HG02973 (cell line): Measurements from ENCODE around the gene PRTFDC1.
"Not testable (repeated sequence)": the region's sequence is repeated elsewhere in the genome, so short reads cannot be mapped to it uniquely, and the experiment has no call there.

Source experiments
- ATAC-seq: cut with Tn5 transposase; IDR thresholded peaks from one replicate; pipeline ENCODE4 v1.9.1; 2021; ENCODE audit warnings: moderate library complexity; ENCODE audit not compliant: unreplicated experiment

The PRTFDC1 gene, protein sequence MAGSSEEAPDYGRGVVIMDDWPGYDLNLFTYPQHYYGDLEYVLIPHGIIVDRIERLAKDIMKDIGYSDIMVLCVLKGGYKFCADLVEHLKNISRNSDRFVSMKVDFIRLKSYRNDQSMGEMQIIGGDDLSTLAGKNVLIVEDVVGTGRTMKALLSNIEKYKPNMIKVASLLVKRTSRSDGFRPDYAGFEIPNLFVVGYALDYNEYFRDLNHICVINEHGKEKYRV

GRCh38 chr10:24952143-24952706, at the start of gene PRTFDC1:
Gene PRTFDC1, minus strand, starts transcription at chr10:24952606. Its CDS starts 31 bp downstream, at chr10:24952575.
- peak; percentile 16 for ATAC-seq

DNA sequence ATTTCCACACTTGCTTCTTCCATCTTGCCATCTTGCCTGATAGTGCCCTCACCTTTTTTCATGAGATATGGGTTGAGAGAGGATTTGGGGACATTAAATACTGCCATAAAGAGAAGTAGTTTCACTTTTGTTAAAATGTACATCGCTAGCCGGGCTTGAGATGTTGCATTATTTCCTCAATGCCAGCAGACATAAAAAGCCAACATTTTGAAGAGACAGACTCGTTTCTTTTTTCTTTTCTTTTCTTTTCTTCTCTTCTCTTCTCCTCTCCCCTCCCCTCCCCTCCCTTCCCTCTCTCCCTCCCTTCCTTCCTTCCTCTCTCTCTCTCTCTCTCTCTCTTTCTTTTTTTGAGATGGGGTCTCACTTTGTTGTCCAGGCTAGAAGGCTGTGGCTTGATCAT, 45.6 kb upstream of the PRTFDC1 start:
- no peak for ATAC-seq

DNA sequence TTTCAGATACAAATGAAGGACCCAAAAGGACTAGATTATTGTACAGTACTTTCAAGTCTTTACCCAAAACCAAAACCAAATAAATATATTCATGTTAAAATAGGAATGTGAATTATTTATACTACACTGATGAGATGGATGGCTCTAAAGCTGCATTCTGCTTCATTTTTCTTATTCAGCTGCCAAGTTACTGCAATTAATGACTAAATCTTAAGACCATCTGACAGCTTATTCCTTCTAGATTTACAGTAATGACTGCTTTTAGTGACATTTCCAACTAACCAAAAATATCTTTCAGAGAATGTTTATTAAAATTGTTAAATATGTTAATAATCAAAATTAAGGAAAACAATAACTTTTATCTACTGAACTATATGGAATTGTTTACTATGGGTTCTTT, 42.7 kb upstream of the PRTFDC1 start:
- no peak for ATAC-seq

GRCh38 chr10:24993237-24993958, 41.0 kb upstream of the PRTFDC1 start:
- no peak for ATAC-seq

- no peak for ATAC-seq
Measured at GRCh38 chr10:24992512-24993133, 40.2 kb upstream of the PRTFDC1 start.

DNA sequence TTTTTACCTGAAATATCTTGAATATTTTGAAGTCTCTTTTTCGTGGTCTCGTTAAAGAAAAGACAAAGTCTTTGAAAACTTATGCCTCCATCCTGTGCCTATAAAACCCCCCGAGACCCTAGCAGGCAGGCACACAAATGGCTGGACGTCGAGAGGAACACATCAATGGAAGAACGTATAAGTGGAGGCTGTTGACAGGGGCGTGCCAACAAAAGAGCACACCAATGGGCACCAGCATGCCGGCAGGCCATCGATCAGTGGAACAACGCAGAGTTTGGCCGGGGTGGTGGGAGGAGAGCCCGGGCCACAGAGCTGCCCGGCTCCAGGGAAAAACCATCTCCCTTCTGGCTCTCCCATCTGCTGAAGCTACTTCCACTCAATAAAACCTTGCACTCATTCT, 38.9 kb upstream of the PRTFDC1 start:
- ATAC-seq: no peak

GRCh38 chr10:24989867-24990266, 37.5 kb upstream of the PRTFDC1 start:
- no peak for ATAC-seq

DNA sequence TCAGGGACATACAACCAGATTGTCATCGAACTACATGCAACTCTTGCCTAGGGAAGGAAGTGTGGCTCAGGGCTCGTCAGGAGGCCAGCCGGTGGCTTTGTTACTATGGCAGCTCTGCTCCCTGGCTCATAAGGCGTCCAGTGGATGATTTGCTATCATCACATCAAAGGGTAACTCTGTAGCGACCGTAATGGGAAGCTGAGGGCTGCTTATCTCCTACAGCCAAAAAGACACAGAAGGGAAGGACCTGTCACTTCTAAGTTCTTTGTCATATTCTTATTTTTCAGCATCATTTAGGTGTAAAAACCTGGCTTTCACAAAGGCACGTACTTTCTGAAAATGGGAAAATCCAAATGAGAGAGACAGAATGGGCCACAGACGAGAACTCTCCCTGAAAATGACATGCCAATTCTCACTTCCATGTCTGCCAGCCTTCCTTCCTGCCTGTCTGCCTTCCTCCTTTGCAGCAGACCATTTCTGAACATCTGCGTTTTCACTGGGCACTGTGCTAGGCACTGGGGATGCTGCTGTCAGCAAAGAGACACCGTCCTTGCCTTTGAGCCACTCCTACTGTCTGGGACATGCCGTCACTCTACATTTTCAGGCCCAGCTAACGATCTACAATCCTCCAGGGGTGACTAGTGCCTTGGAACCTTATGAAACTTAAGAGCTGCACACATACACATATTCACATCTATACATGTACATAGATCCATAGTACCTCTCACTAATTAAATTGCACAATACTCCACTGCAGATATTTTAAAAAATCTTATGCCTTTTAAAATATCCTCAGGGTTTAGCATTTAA, 36.6 kb upstream of the PRTFDC1 start:
- no peak for ATAC-seq

DNA sequence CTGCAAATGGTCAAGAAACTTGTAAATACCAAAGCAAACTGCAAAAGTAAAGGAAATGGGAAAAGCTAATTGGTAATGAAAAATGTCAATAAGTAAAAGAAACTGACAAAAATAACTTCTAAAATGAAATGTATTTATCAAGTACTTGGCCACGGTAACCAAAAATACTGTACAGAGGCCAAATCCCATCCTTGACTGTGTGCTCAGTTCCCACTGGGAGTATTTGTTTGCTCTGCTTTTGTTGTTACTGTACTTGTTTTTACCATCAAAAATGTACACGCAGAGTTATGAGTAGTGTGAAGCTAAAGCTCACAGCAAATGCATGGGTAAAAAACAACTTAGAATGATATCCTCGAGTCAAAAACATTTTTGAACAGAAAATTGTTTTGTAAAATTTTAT, 32.5 kb upstream of the PRTFDC1 start:
- ATAC-seq: no peak

DNA sequence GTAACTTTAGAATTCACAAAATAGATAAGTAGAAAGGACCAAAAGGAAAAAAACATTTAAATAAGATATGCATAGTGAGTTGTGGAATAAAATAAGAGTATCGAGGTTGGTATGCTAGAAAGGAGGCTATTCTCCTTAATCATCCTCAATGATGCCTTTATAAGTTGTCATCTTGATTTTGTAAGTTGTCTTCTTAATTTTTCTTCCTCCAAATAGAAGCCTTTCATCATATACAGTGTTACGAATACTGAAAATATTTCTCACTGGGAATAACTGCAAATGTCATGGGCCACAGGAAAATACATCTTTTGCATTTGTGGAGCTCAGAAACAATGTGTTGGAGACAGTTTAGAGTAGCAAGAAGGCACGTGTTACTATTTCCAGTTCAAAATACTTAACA, 31.5 kb upstream of the PRTFDC1 start:
- no peak for ATAC-seq

GRCh38 chr10:24983130-24983529, 30.7 kb upstream of the PRTFDC1 start:
- ATAC-seq: no peak

DNA sequence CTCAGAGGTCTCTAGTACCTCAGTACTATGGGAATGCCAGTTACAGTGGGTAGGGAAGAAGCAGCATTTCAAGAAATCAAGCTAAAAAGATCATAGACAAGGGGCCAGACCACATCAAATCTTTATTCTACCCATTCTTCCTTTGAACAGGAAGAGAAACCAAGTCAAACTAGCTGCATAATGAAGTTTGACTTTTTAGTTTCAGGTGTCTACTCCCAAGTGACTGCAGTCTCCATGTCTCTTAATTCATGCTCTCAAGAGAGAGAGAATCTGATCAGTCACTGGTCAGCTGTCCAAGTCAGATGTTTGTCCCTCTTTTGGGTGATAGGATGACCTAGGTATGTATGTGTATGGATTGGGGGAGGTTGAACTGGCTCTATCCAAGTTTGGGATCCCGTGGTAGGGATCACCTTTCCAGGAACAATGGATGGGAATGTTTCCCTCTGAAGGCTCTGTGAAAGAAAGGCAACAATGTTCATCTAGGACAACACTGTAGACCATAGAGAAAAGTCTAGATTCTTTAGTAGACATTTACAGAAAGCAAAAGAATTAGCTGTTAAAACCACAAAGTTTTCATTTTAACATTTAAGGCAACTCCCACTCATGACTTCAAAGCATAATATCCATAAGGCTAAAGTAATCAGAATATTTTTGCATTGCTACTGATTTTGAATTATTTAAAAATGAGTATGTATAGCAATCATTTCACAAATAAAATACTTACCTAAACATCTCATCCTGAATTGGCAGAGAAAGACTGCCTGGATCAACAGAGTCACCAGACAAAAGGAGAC, 30.1 kb upstream of the PRTFDC1 start:
- ATAC-seq: no peak

GRCh38 chr10:24981161-24981710, 28.8 kb upstream of the PRTFDC1 start:
- ATAC-seq: no peak

DNA sequence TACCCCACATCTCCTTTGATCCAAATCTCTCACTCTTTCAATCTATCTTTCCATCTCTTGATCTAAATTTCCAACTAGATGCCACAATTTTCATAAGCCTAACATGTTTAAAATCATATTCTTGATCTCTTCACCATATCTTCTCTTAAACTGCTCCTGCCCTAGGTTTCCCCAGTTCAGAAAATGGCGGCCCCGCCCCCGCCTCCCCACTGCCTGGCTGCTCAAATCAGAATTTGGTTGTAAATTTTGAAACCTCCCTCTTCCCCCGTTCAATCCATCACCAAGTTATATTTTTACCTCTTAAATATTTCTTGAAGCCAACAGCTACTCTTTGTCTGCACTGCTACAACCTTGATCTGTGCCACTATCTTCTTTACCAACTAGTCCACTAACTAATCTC, 27.3 kb upstream of the PRTFDC1 start:
- no peak for ATAC-seq

GRCh38 chr10:24974976-24975375, 22.6 kb upstream of the PRTFDC1 start:
- ATAC-seq: no peak

GRCh38 chr10:24973163-24973562, 20.8 kb upstream of the PRTFDC1 start:
- no peak for ATAC-seq

DNA sequence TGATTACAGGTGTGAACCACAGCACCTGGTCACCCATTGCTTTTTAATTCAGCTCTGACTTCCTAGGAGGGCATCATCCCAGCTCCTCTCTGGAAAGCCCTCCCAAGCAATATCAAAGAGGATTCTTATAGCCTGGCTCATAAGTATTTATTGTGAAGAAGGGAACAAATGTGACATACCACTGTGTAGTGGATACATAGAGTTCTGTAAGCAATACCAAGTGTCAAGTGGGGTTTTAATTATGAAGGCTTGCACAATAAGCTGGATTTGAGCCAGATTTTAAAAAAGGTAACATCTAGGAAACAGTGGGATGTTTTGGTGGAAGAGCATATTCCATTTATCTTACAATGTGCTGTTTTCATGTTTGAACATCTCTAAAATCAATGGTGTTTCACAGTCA, 19.0 kb upstream of the PRTFDC1 start:
- ATAC-seq: no peak

DNA sequence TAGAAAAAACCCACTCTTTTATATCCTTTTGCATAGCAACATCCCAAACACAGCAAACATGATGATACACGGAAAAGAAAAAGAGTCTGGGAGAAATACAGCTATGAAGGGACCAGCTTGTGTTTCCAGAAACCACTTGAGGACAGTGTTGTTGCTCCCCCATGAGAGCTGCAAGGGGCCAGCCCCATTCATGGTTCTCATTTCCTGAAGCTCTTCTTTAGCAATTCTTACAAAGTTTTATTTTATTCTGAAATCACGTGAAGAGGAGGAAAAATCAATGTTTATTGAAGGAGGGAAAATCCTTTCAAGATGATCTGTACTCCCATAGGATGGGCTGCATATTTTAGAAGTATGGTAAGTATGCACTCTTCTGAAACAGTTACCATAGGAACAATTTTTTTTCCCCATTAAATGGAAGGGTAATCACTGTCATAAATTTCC, 17.5 kb upstream of the PRTFDC1 start:
- ATAC-seq: no peak

- ATAC-seq: not testable (repeated sequence)
Measured at GRCh38 chr10:24968951-24969350, 16.5 kb upstream of the PRTFDC1 start.

GRCh38 chr10:24968349-24968748, 15.9 kb upstream of the PRTFDC1 start:
- no peak for ATAC-seq
